ENCODE measurements around the gene NUMB. TPM values are rescaled to one million over a fixed set of nuclear protein-coding genes. Genes with fewer than 3 reads are reported as not detected.

NUMB gene
- polyA plus RNA-seq, 1 donor = 29.7 TPM

DNA sequence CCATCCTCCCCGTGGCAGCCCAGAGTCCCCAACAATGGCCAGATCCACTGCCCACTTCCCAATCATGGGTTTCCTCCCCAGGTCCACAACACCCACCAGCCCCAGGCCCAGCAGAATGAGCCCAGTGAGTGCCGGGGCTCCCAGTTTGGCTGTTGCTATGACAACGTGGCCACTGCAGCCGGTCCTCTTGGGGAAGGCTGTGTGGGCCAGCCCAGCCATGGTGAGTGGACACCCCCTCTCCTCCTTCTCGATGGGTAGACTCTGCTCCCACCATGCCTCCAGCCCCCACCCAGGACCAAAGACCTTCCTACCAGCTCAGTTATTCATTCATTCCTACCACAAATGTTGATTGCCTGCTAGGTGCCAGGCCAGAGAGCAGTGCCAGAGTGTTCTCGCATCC lies 197.3 kb downstream of the NUMB start:
- no peak for DNase-seq (ENCODE audit: low read depth)

DNA sequence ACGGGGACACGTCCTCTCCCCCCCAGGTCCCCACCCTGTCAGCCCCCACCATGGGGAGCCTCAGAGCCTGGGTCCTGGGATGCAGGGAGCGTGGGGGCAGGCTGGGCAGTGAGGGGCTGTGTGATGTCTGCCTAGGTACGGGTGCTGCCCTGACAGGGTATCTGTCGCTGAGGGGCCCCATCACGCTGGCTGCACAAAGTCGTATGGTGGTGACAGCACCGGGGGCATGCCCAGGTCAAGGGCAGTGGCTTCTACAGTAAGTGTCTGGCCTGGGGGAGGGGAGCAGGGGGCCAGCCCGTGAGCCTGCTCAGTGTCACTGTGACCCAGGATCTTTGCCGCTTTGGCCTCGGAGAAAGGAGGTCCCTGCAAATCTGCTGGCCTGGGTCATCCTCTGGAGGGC lies 197.8 kb downstream of the NUMB start:
- no peak for DNase-seq (ENCODE audit: low read depth)

DNA sequence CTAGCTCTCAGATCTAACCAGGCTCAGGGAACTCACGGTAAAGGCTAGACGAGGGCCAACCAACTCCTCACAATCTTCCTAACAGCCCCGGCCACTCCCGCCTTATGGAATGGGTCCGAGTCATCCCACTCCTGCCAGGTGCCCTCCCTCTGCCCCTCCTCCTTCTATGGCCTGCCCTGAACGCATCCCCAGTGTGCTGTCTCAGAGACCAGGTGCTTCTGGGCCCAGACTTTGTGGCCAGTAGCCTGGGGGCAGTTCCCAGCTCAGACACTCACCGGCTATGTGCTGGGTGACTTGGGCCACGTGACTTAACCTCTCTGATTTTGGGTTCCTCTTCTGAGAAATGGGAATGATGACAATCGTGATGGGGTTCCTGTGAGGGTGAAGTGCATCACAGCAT lies 198.5 kb downstream of the NUMB start:
- no peak for DNase-seq (ENCODE audit: low read depth)

DNA sequence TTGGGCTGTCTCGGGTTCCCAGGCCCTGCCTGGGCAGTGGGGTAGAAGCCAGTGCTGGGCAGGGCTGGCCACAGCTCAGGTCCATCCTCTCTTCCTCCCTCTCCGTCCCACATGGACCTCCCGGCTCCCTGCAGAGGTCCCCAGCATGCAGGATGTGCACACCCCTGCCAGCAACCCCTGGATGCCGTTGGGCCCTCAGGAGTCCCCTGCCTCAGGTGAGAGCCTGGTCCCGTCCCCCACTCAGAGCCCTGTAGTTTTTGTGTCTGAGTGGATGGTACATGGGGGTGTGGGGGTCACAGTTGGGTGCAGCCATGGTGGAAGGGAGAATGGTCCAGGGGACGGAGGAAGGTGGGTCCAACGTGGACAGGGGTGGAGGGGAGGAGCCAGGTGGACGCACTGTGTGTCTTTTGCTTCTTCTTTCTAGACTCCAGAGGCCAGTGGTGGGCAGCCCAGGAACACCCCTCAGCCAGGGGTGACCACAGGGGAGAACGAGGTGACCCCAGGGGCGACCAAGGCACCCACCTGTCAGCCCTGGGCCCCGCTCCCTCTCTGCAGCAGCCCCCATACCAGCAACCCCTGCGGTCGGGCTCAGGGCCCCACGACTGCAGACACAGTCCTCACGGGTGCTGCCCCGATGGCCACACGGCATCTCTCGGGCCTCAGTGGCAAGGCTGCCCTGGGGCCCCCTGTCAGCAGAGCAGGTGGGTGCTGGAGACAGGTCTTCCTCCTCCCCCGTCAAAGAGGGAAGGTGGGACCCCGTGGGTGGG lies 199.3 kb downstream of the NUMB start:
- DNase-seq (ENCODE audit: low read depth) = no peak

DNA sequence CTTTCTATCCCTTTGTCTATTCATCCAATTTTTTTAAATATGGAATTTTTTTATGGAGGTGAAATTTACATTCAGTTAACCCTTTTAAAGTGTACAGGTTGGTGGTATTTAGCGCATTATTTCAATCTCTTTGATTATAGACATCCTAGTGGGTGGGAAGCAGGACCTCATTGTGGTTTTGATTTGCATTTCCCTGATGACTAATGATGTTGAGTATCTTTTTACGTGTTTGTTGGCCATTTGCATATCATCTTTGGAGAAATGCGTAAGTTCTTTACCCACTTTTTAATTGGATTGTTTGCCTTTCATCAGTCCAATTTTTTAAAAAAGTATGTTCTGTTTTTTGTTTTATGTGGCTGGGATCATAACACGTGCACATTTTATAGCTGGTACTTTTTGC lies 200.3 kb downstream of the NUMB start:
- no peak for DNase-seq (ENCODE audit: low read depth)

DNA sequence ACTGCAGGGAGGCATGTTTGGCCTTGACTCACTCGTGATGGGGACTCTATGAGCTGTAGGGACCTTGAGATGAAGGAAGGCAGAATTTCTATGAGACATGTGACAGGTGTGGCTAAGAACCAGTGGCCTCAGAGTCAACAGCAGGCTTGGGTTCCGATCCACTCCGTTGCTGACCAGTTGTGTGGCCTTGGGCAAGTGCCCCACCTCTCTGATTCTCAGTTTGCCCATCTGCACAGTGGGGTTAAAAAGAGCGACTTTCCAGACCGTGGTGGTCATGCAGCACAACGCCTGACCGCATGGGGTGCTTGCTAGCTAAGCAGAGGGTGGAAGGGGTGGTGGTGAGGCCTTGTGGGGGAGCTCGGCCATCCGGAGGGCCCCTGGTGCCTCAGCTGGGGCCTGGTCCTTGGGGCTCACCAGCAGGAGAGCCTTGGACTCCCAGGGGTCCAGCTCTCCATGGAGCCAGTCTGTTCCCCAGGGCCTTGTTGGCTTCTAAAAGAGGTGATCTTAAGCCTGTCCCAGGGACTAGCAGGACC lies 202.6 kb downstream of the NUMB start:
- no peak for DNase-seq (ENCODE audit: low read depth)

DNA sequence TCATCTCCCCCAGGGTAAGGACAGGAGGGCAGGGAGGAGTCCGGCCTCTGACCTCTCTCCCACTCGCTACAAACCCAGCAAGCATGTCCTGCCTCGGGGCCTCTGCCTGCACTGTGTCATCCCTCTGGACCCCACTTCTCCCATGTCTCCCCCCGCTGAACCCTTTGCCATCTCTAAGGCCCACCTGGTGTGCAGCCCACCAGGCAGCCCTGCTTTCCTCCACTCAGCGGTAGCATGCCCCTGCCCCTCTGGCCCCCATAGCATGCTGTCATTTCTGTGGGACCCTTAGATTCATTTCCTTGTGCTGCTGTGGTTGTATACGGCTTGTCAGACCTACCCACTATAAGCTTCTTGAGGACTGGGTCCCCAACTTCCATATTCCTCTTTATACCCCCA lies 203.3 kb downstream of the NUMB start:
- no peak for DNase-seq (ENCODE audit: low read depth)

DNA sequence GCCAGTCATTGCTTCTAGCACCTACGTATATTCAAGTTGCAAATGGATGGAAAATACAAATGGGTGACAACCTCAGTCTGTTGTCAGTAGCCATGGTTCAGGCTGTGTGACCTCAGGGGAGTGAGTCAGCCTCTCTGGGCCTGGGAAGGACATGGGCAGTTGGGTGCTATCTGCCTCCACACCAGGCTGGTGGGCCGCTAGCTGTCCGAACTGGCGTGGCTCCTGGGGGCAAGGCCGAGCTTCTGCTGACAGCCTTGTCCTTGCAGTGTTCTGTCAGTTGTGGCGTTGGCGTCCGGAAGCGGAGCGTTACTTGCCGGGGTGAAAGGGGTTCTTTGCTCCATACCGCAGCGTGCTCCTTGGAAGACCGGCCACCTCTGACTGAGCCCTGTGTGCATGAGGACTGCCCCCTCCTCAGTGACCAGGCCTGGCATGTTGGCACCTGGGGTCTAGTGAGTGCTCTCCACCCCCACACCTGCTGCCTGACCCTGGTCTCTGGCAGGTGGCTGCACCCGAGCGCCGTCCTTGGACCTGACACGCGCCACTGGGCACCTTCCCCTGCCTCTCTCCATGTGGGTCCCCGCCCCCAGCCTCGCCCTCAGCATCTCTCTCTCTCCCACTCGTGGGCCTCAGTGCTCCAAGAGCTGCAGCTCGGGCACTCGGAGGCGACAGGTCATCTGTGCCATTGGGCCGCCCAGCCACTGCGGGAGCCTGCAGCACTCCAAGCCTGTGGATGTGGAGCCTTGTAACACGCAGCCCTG lies 203.9 kb downstream of the NUMB start:
- DNase-seq (ENCODE audit: low read depth) = no peak

DNA sequence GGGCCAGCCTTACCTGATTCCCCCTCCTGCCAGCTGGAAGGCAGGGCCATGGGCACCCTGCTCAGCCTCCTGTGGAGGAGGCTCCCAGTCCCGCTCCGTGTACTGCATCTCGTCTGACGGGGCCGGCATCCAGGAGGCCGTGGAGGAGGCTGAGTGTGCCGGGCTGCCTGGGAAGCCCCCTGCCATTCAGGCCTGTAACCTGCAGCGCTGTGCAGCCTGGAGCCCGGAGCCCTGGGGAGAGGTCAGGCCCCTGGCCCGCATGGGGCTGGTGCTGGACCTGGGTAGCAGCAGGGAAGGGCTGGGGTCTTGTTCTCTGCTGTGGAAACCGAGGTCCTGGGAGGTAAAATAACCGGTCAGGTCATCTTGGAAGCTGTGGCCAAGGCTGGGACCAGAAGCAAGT lies 204.6 kb downstream of the NUMB start:
- DNase-seq (ENCODE audit: low read depth) = no peak

DNA sequence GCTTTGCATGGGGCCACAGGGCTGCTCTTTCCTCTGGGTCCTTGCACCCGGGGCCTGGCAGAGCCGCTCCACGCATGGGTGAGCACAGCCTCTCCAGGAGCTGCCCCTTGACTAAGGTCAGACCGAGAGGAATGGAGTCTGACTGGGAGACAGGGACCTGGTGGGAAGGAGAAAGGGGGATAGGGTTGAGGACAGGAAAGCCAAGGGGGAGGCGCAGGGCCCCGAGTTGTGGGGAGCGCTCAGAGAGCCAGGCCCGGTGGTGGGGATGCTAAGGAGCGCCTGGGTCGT lies 205.1 kb downstream of the NUMB start:
- no peak for DNase-seq (ENCODE audit: low read depth)

DNA sequence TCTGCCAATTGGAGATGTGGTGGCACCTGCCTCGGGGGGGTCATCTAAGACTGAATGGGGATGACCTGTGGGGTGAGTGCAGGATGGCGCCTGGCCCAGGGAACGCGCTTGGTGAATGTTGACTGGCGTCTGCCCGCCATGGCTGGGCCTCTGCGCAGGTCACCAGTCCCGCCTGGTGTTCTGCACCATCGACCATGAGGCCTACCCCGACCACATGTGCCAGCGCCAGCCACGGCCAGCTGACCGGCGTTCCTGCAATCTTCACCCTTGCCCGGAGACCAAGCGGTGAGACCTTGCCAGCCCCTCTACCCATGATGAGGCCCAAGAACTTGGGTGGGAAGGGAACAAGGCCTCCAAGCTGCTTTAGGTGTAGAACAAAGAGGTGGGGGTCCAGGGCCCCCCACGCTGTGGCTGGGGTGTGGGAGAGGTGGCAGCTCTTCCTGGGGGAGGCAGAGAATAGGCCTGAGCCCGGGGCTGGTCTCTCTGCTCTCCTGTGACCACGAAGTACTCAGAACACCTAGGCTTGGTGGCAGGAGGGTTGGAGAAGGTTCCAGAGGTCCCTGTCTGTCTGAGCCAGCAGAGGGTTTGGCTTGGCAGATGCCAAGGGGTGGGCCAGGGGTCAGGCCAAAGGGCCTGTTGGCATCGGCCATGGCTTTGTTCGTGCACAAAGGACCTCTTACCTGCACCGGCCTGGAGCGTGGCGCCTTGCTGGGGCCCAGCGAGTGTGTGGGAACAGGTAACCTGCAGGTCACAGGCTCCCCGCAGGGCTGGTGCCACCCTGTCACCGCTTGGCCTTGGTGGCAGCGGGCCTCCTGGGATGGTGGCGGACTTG lies 205.6 kb downstream of the NUMB start:
- DNase-seq (ENCODE audit: low read depth) = no peak

DNA sequence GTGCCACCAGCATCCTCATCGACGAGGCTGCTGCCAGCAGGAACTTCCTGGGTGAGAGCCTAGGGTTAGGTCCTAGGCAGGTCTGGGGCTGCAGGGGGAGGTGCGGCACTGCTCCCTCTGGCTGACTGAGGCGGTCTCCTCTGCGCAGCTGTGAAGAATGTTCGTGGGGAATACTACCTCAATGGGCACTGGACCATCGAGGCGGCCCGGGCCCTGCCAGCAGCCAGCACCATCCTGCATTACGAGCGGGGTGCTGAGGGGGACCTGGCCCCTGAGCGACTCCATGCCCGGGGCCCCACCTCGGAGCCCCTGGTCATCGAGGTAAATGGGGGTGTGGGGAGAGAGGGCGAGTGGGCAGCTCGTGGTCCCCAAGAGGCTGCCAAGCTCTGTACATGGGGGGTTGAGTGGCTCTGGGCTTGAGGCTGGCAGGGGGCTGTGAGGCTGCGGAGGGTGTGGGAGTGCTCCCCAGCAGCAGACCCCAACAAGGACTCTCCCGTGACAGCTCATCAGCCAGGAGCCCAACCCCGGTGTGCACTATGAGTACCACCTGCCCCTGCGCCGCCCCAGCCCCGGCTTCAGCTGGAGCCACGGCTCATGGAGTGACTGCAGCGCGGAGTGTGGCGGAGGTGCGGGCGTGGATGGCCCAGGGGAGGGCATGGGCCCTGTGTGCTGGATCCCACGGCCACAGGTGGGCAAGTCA lies 206.7 kb downstream of the NUMB start:
- DNase-seq (ENCODE audit: low read depth) = no peak

DNA sequence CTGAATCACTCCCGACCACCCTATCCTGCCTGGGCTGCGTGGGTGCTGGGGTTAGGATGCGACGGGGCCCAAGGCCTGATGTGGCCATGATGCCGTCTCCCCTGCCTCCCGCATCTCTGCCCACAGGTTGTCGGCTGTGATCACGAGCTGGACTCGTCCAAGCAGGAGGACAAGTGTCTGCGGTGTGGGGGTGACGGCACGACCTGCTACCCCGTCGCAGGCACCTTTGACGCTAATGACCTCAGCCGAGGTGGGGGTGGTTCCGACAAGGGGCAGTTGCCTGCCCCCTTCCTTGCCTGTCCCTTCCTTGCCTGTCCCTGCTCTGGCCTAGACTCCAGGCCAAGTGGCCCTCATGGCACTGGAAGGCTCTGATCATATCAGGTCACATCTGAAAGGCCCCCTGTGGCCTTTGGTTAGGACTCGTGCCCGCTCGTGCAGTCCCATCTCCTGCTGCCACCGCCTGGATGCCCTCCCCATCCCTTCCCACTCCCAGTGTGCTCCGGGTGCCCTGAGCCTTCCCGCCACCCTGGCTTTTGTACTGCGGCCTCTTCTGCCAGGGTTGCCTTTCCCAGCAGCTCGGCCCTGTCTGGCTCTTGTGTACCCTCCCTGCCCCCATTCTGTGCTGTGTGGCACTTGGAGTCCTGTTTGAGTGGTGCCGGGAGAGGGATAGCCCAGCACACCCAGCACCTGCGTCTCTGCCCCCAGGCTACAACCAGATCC lies 207.4 kb downstream of the NUMB start:
- DNase-seq (ENCODE audit: low read depth) = no peak

DNA sequence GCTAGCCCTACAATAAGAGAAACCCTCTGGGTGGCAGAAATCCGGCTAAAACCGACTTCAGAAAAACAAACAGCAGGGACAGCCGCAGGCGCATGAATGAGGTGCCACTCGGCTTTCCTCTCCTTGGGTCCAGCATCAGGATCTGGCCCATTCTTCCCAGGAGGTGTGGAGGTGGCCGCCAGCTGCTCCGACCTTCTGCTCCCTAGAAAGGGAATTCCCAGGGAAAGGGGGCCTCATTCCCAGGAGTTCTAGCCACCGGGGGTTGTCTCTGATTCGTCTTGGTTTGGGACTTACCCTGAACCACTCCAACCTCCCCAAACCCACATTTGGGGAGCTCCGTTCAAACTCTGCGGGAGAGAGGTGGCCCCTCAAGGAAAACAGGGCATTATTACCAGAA lies 208.0 kb downstream of the NUMB start:
- DNase-seq (ENCODE audit: low read depth) = no peak

DNA sequence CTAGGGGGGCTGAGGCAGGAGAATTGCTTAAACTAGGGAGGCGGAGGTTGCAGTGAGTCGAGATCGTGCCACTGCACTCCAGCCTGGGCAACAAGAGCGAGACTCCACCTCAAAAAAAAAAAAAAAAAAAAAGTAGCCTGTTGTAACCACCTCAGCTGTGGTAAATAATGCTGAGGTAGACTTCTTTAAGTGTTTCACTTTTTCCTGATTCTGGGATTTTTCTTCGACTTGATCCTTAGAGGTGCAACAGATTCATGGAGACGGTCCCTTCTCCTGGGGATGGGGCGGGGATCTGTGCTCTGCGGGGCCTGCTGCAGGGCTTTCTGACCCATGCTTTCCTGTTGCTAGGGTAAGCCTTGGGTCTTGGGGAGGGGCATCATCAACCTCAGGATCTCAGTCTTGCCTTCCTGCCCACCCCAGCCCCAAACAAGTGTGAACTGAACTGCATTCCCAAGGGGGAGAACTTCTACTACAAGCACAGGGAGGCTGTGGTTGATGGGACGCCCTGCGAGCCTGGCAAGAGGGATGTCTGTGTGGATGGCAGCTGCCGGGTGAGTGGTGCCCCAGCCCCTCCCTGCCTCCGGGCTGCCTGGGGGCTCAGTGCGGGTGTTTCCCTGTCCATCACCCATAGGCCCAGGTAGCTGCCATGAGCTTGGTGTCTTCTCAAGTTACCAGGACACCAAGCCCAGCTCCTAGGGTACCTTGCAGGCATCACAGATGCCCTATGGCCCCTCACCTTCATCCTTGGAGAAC lies 208.6 kb downstream of the NUMB start:
- no peak for DNase-seq (ENCODE audit: low read depth)

DNA sequence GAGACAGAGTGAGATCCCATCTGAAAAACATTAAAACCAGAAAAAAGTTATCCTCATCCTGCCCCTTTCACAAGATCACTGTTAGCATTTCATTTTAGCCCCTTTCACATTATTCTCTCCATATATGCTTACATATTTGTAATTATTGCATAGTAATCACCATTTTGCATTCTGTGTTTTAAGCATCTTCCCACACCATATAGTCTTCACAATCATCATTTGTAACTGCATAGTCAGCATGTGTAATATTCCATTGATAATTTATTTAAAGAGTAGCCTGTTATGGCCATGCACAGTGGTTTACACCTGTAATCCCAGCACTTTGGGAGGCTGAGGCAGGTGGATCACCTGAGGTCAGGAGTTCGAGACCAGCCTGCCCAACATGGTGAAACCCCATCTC lies 209.2 kb downstream of the NUMB start:
- no peak for DNase-seq (ENCODE audit: low read depth)

DNA sequence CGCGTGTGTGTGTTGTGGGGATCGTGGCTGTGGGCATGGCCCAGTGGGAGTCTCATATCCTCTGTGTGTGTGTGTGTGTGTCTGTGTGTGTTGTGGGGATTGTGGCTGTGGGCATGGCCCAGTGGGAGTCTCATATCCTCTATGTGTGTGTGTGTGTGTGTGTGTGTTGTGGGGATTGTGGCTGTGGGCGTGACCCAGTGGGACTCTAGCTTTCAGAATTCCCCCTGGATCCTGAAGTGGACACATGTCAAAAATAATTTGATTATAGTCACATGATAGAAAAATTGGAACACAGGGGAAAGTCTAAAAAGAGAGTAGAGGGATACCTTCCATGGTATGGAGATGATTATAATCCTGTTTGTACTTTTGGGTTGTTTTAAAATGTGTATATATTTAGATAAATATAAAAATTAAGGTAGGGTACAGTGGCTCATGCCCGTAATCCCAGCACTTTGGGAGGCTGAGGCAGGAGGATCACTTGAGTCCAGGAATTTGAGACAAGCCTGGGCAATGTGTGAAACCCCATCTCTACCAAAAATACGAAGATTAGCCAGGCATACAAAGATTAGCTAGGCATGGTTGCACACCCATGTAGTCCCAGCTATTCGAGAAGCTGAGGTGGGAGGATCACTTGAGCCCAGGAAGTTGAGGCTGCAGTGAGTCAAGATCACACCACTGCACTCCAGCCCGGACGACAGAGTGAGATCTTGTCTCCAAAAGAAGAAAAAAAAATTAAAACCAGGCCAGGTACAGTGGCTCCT lies 210.1 kb downstream of the NUMB start:
- DNase-seq (ENCODE audit: low read depth) = no peak

DNA sequence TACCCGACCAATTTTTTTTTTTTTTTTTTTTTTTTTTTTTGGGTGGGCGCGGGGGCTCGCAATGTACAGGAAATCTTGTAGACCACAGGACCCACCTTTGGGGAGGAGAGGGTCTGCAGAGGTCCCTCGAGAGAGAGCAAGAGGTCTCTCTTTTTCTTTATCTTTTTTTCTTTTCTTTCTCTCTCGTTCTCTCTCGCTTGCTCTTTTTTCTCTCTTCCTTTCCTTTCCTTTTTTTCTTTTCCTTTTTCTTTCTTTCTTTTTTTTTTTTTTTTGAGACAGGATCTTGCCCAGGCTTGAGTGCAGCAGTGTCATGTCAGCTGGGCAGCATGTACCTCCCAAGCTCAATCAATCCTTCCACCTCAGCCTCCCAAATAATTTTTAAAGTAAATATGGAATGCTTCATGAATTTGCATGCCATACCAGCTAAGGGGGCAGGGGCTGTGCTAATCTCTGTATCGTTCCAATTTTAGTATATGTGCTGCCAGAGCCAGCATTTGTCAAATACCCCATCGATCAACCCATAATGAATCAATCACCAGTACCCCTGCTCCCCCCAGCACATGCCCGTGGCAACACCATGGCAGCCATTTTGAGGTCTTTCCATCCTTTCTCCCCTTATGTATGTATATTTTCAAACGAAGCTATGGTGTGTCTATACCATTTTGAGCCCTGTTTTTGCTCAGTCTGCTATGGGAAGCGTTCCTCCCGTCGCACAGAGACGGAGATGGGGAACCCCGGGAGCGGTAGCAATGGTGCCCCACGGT lies 211.8 kb downstream of the NUMB start:
- DNase-seq (ENCODE audit: low read depth) = no peak
